ENCODE data around the gene HLA-DOA.

The HLA-DOA gene

GRCh38 chr6:32963866-32964265 is 45.5 kb downstream of the HLA-DOA start:
- no peak for DNase-seq (ENCODE audit: low spot score)

- no peak for DNase-seq (ENCODE audit: low spot score)
Measured at GRCh38 chr6:32962213-32962826, 47.1 kb downstream of the HLA-DOA start.

GRCh38 chr6:32960563-32960962 is 48.8 kb downstream of the HLA-DOA start:
- no peak for DNase-seq (ENCODE audit: low spot score)

- no peak for DNase-seq (ENCODE audit: low spot score)
Measured at GRCh38 chr6:32956176-32956575, 53.2 kb downstream of the HLA-DOA start.

- DNase-seq (ENCODE audit: low spot score) = no peak
Measured at GRCh38 chr6:32954986-32955802, 54.2 kb downstream of the HLA-DOA start.

GRCh38 chr6:32954267-32954666 is 55.1 kb downstream of the HLA-DOA start:
- DNase-seq (ENCODE audit: low spot score) = no peak
